ENCODE data around the gene METTL1. TPM values are rescaled to one million over a fixed set of nuclear protein-coding genes. Genes with fewer than 3 reads are reported as not detected.
A peak's percentile ranks its signal among the peaks of the same experiment; 100 is the strongest.

Gene METTL1
- total and polyA plus RNA-seq, 9 of the 15 experiments (the other 6 are each of a cell fraction or from before 2014, with no cell fraction given) = 12.6 to 65.9 (median 39.2) TPM

- ATAC-seq (no peak), DNase-seq (ENCODE audit: extremely low read depth in 1 of 4, low spot score in 3 of 4) (no peak), FAIRE-seq (no peak)
- BruUV-seq (replicated peaks) = no TSS peak
- Histone ChIP-seq H2AFZ (ENCODE audit: low read depth, low read length) (no peak overlapping the region), H3K4me2 (ENCODE audit: insufficient read depth, low read length) (no peak overlapping the region), H3K36me3 (ENCODE audit: control insufficient read depth, insufficient read depth, low read length) (peaks cover 32% of the 10 kb centered on the region), H3K9me1 (ENCODE audit: control insufficient read depth, insufficient read depth, low read length) (no peaks in the 10 kb centered on the region), H3K9ac (ENCODE audit: insufficient read depth in 1 of 2, low read depth in 2 of 2, low read length in 2 of 2) (peak overlapping the region in 1 of 2 experiments; percentile 48; a peak in 1 of 4 replicates), H3K27me3 (ENCODE audit: control insufficient read depth in 2 of 2, insufficient read depth in 2 of 2, low read length in 2 of 2) (no peaks in the 10 kb centered on the region), H3K79me2 (ENCODE audit: control insufficient read depth, insufficient read depth, low read length) (peaks cover 22% of the 10 kb centered on the region), H3K9me3 (replicated peaks; ENCODE audit: control insufficient read depth, insufficient read depth, low read depth, low read length) (no peaks in the 10 kb centered on the region), H4K20me1 (replicated peaks; ENCODE audit: control insufficient read depth, insufficient read depth, low read length) (no peaks in the 10 kb centered on the region), H3K4me3 (no peak overlapping the region), H3K4me1 (replicated peaks in 1 of 2; ENCODE audit: control insufficient read depth in 2 of 2, insufficient read depth in 2 of 2, low read length in 2 of 2) (peaks cover 8 to 12% of the 10 kb centered on the region in 2 experiments; a peak in 4 of 5 replicates), H3K27ac (ENCODE audit: extremely low read depth, low read depth, low read length) (no peak overlapping the region; the same call in 2 of the 3 replicates)
- CTCF ChIA-PET (ENCODE audit: low intra/inter-chr PET ratio) = interaction anchor here (0.9 kb wide), 1 partner anchor 9 kb away, joined by 3 read pairs; the partner anchor contains the start of gene METTL1
- WGBS (ENCODE audit: insufficient coverage, low coverage, missing lambda C conversion rate) = 80% methylated on average over 4 of the region's 4 CpGs
- intact Hi-C loops (cut with micrococcal nuclease) = no loop called here
- POLR2A ChIA-PET = interaction anchor here (1.3 to 1.6 kb wide), 3 partner anchors 13 to 137 kb away, joined by 3 to 4 read pairs (median 4); no protein-coding TSS in a partner anchor
- TF ChIP-seq ZNF41 (CRISPR knock-in tag; conservative IDR thresholded peaks at IDR 0.05) = no peak
- TF ChIP-seq MTA1 (IDR thresholded peaks at IDR 0.05; ENCODE audit: borderline replicate concordance) = no peak
- no peak for TF ChIP-seq SOX6 (IDR thresholded peaks at IDR 0.05)
- no peak for TF ChIP-seq MIER1 (IDR thresholded peaks at IDR 0.05; ENCODE audit: low read depth)
- TF ChIP-seq BCOR (IDR thresholded peaks at IDR 0.05) = no peak
- no peak for TF ChIP-seq MLX (CRISPR knock-in tag; conservative IDR thresholded peaks at IDR 0.05)
- TF ChIP-seq ZNF134 (CRISPR knock-in tag; conservative IDR thresholded peaks at IDR 0.05) = no peak
- no peak for TF ChIP-seq ZNF589 (CRISPR knock-in tag; IDR thresholded peaks at IDR 0.05; ENCODE audit: low read depth)
- TF ChIP-seq TAL1 (IDR thresholded peaks at IDR 0.05) = no peak
- TF ChIP-seq, protein P1, sequence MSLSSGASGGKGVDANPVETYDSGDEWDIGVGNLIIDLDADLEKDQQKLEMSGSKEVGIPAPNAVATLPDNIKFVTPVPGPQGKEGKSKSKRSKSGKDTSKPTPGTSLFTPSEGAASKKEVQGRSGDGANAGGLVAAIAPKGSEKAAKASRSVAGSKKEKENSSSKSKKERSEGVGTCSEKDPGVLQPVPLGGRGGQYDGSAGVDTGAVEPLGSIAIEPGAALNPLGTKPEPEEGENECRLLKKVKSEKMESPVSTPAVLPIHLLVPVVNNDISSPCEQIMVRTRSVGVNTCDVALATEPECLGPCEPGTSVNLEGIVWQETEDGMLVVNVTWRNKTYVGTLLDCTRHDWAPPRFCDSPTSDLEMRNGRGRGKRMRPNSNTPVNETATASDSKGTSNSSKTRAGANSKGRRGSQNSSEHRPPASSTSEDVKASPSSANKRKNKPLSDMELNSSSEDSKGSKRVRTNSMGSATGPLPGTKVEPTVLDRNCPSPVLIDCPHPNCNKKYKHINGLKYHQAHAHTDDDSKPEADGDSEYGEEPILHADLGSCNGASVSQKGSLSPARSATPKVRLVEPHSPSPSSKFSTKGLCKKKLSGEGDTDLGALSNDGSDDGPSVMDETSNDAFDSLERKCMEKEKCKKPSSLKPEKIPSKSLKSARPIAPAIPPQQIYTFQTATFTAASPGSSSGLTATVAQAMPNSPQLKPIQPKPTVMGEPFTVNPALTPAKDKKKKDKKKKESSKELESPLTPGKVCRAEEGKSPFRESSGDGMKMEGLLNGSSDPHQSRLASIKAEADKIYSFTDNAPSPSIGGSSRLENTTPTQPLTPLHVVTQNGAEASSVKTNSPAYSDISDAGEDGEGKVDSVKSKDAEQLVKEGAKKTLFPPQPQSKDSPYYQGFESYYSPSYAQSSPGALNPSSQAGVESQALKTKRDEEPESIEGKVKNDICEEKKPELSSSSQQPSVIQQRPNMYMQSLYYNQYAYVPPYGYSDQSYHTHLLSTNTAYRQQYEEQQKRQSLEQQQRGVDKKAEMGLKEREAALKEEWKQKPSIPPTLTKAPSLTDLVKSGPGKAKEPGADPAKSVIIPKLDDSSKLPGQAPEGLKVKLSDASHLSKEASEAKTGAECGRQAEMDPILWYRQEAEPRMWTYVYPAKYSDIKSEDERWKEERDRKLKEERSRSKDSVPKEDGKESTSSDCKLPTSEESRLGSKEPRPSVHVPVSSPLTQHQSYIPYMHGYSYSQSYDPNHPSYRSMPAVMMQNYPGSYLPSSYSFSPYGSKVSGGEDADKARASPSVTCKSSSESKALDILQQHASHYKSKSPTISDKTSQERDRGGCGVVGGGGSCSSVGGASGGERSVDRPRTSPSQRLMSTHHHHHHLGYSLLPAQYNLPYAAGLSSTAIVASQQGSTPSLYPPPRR (CRISPR knock-in tag; IDR thresholded peaks at IDR 0.05; ENCODE audit: borderline replicate concordance) = no peak
- TF ChIP-seq HDAC3 (IDR thresholded peaks at IDR 0.05; ENCODE audit: borderline replicate concordance, partially characterized antibody) = no peak
- no peak for TF ChIP-seq NFE2 (IDR thresholded peaks at IDR 0.05; ENCODE audit: low read depth)
- TF ChIP-seq U2AF1 (optimal IDR thresholded peaks at IDR 0.05; ENCODE audit: low read depth, low read length) = no peak
- in situ Hi-C loops (cut with MboI) = no loop called here
Observed at GRCh38 chr12:57780284-57780897, 8.5 kb upstream of the METTL1 start.

Measured in K562 (cell line).